ENCODE data around the gene ARMC6. TPM values are rescaled to one million over a fixed set of nuclear protein-coding genes. Genes with fewer than 3 reads are reported as not detected.
"Not testable (repeated sequence)": the region's sequence is repeated elsewhere in the genome, so short reads cannot be mapped to it uniquely, and the experiment has no call there.

Gene ARMC6
- total and polyA plus RNA-seq, 7 donors, result 11.4 to 23.5 (median 15.6) TPM

GRCh38 chr19:19009951-19010350, 23.5 kb upstream of the ARMC6 start:
- Histone ChIP-seq H3K27me3 (no peaks in the 10 kb centered on the region), H3K4me3 (no peak overlapping the region), H3K27ac (no peak overlapping the region), H3K9me3 (no peaks in the 10 kb centered on the region), H3K36me3 (peaks cover 28 to 88% (median 52%) of the 10 kb centered on the region in 4 donors), H3K4me1 (no peaks in the 10 kb centered on the region)
- intact Hi-C loops (cut with DNase I), result no loop called here
- no peak for TF ChIP-seq POLR2A (IDR thresholded peaks at IDR 0.05)
- TF ChIP-seq CTCF (IDR thresholded peaks at IDR 0.05), result no peak
- TF ChIP-seq POLR2AphosphoS5 (IDR thresholded peaks at IDR 0.05), result no peak
- TF ChIP-seq EP300 (IDR thresholded peaks at IDR 0.05), result no peak
- WGBS, 2 donors, result 95 to 96% methylated on average over 18 of the region's 18 CpGs
- DNase-seq, result no peak

GRCh38 chr19:19010551-19010950, 22.9 kb upstream of the ARMC6 start:
- no peak for DNase-seq
- Histone ChIP-seq H3K4me1 (no peaks in the 10 kb centered on the region), H3K9me3 (no peaks in the 10 kb centered on the region), H3K4me3 (no peak overlapping the region), H3K27ac (no peak overlapping the region), H3K36me3 (peaks cover 28 to 85% (median 49%) of the 10 kb centered on the region in 4 donors), H3K27me3 (no peaks in the 10 kb centered on the region)
- intact Hi-C loops (cut with DNase I), result no loop called here
- TF ChIP-seq CTCF (IDR thresholded peaks at IDR 0.05) (no peak), EP300 (IDR thresholded peaks at IDR 0.05) (no peak), POLR2AphosphoS5 (IDR thresholded peaks at IDR 0.05) (no peak), POLR2A (IDR thresholded peaks at IDR 0.05) (no peak)
- 90 to 93% methylated on average over 5 of the region's 5 CpGs for WGBS, 2 donors

GRCh38 chr19:19021115-19021514, 12.3 kb upstream of the ARMC6 start:
- Histone ChIP-seq H3K27ac (no peak overlapping the region), H3K27me3 (no peaks in the 10 kb centered on the region), H3K36me3 (peaks cover 40 to 74% (median 55%) of the 10 kb centered on the region in 4 donors), H3K4me3 (no peak overlapping the region), H3K9me3 (no peaks in the 10 kb centered on the region), H3K4me1 (peaks cover 0 to 6% (median 1%) of the 10 kb centered on the region in 4 donors)
- TF ChIP-seq EP300 (IDR thresholded peaks at IDR 0.05) (no peak), POLR2AphosphoS5 (IDR thresholded peaks at IDR 0.05) (no peak), CTCF (IDR thresholded peaks at IDR 0.05) (no peak), POLR2A (IDR thresholded peaks at IDR 0.05) (no peak)
- intact Hi-C loops (cut with DNase I), result no loop called here
- WGBS, 2 donors, result 28 to 59% methylated on average over 3 of the region's 3 CpGs
- DNase-seq, result no peak

- peaks cover 0 to 6% (median 1%) of the 10 kb centered on the region in 4 donors for H3K4me1 ChIP-seq
- no peaks in the 10 kb centered on the region for H3K9me3 ChIP-seq
- DNase-seq, result no peak
- no peak overlapping the region for H3K4me3 ChIP-seq
- peaks cover 34 to 74% (median 54%) of the 10 kb centered on the region in 4 donors for H3K36me3 ChIP-seq
- intact Hi-C loops (cut with DNase I), result no loop called here
- no peak overlapping the region for H3K27ac ChIP-seq
- no peak for TF ChIP-seq EP300 (IDR thresholded peaks at IDR 0.05)
- no peak for TF ChIP-seq CTCF (IDR thresholded peaks at IDR 0.05)
- no peak for TF ChIP-seq POLR2A (IDR thresholded peaks at IDR 0.05)
- no peak for TF ChIP-seq POLR2AphosphoS5 (IDR thresholded peaks at IDR 0.05)
- WGBS, 2 donors, result 86 to 87% methylated on average over 4 of the region's 4 CpGs
- H3K27me3 ChIP-seq, result no peaks in the 10 kb centered on the region
These were observed 10.9 kb upstream of the ARMC6 start for GRCh38 chr19:19022380-19022961.

GRCh38 chr19:19023376-19023775, 10.0 kb upstream of the ARMC6 start:
- H3K9me3 ChIP-seq; H3K4me1 ChIP-seq; H3K27me3 ChIP-seq; H3K27ac ChIP-seq; H3K4me3 ChIP-seq; DNase-seq; intact Hi-C loops (cut with DNase I): not testable (repeated sequence)
- peaks cover 39 to 74% (median 55%) of the 10 kb centered on the region in 4 donors for H3K36me3 ChIP-seq
- 98% methylated on average over 1 of the region's 1 CpG for WGBS, 2 donors

All from sigmoid colon (tissue), 7 donors.